Adrenal gland (tissue), 12 donors: ENCODE measurements around the gene RFX8. TPM values are rescaled to one million over a fixed set of nuclear protein-coding genes. Genes with fewer than 3 reads are reported as not detected.
"Not testable (repeated sequence)": the region's sequence is repeated elsewhere in the genome, so short reads cannot be mapped to it uniquely, and the experiment has no call there.

Experiments
- DNase-seq, 7 donors: peaks; one replicate each; pipeline ENCODE4 v3.0.0-alpha.2; 2019 to 2020
- H3K27ac ChIP-seq, 5 donors: fragments of 200-600 bp; sonication (generic) in 4 of 5; 1 replicate in 3 of 5; 2 replicates in 2 of 5; pipeline versions ENCODE4 v1.5.1 to v1.8.0; 2016 to 2020; ENCODE audit warnings: mild to moderate bottlenecking in 1 of 5
- H3K27me3 ChIP-seq: fragments of 200-600 bp; 2 replicates; pipeline ENCODE4 v1.8.0; 2021
- H3K36me3 ChIP-seq, 2 donors: fragments of 200-600 bp; replicated peaks in 1 of 2; 1 replicate in 1 of 2; 2 replicates in 1 of 2; pipeline versions ENCODE4 v1.5.1 to v1.8.0; 2018 to 2022
- H3K4me1 ChIP-seq, 2 donors: fragments of 200-600 bp; replicated peaks in 1 of 2; 1 replicate in 1 of 2; 2 replicates in 1 of 2; pipeline versions ENCODE4 v1.5.1 to v1.8.0; 2018 to 2021
- H3K4me3 ChIP-seq, 4 donors: fragments of 200-600 bp; sonication (generic) in 3 of 4; one replicate each; pipeline ENCODE4 v1.5.1; 2016 to 2018
- H3K9me3 ChIP-seq, 3 donors: fragments of 200-600 bp; sonication (generic) in 1 of 3; replicated peaks in 1 of 3; 1 replicate in 2 of 3; 2 replicates in 1 of 3; pipeline versions ENCODE4 v1.5.1 to v1.8.0; 2016 to 2021
- CTCF ChIP-seq, 6 experiments: fragments of 450-650 bp in 4 of 6; fragments of 200-600 bp in 2 of 6; sonication (generic) in 1 of 6; IDR thresholded peaks; 1 replicate in 5 of 6; 2 replicates in 1 of 6; pipeline versions ENCODE4 v1.5.1 to v1.8.0; 2016 to 2021; ENCODE audit warnings: antibody characterized with exemption in 6 of 6, mild to moderate bottlenecking in 2 of 6, moderate library complexity in 1 of 6
- POLR2A ChIP-seq, 2 donors: fragments of 450-650 bp; IDR thresholded peaks; one replicate each; pipeline ENCODE4 v1.6.1; 2017; ENCODE audit warnings: antibody characterized with exemption in 2 of 2, mild to moderate bottlenecking in 2 of 2, moderate library complexity in 1 of 2
- WGBS, 4 donors: extraction: QIAGEN DNeasy Blood & Tissue Kit in 2 of 4; methylation state at CpG; one replicate each; pipeline versions ENCODE4 v1.1.5 to v1.1.7; 2013 to 2017; 5-methylcytosine and 5-hydroxymethylcytosine counted together
- intact Hi-C, 2 donors: fragments of 100-400 bp; cut with DNase I; formaldehyde crosslinking; loops; one replicate each; pipeline versions ENCODE4 v1.14.1 to v1.15.0; 2022 to 2023
- polyA plus RNA-seq, 3 donors: library from polyadenylated mRNA; stranded (reverse); fragments of 200-250 nt in 2 of 3; fragments of 350-450 nt in 1 of 3; fragmentation: Illumina TruSeq in 1 of 3; extraction: RNeasy Lipid Tissue Mini Kit (QIAGEN cat#74804) in 1 of 3; gene quantifications; one replicate each; pipeline ENCODE4 v1.2.3, GENCODE V29; 2013 to 2014
- total RNA-seq, 9 donors: library from RNA; depleted of rRNA in 4 of 9; stranded (reverse); fragments of >200 nt in 4 of 9; fragments of 120-200 nt in 1 of 9; fragmentation: NEBNext Ultra II Directional in 1 of 9; extraction: Animal tissue kit (Norgen Biotek cat#: 25700) in 1 of 9; gene quantifications; one replicate each; pipeline versions ENCODE4 v1.1.0 to v1.2.4, GENCODE V29; 2013 to 2023
- donor health status: healthy with polysubstance abuse.
- donor health status: Bipolar disorder and iron deficiency.
- donor health status: DM: yes; HTN: yes; CAD: no.
- donor health status: DM: no; HTN: no; CAD: no.
- donor health status: DM: no; HTN: no; CAD: no.
- donor health status: DM: yes; HTN: yes; CAD: no.

RFX8 gene
- total and polyA plus RNA-seq, 12 donors: 0.14 to 21.8 (median 0.74) TPM; not detected in 4

DNA sequence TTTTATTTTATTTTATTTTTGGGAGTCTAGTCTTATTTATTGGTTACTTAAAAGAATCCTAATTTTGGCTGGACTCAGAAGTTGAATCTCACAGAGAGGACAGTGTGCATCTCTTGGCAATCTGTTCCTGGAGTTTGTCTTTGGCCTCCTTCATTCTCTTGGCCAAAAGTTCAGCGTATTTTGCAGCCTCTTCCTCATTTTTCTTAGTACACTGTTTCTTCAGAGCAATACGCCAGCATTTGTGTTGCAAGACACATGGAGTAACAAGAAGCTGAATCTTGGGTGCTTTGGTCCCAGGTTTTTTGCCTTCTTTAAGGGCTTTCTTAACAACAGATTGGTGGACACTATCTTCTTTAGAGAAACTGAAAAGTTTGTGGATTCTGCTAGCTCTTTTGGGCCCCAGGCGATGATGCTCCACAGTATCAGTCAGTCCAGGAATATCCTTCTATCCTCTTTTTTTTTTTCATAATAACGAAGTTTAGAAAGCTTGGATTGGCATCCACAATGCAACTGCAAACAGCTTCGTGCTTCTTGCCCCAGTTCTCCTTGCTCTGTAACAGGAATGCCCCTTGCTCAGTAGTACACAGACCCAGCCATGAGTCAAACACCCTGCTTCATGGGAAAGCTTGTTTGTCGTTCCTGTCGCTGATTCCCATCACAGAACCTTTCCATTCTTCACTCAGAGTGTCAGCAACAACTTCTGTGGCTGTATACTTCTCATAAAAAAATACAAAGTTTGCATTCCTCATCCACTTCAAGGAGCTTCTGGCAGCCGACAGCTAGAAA is 34.8 kb upstream of the RFX8 start:
- 61 to 71% (median 66%) methylated on average over 8 of the region's 8 CpGs for WGBS, 4 donors
- no peaks in the 10 kb centered on the region for H3K4me1 ChIP-seq
- no peaks in the 10 kb centered on the region for H3K27me3 ChIP-seq
- intact Hi-C loops: no loop called here
- no peak overlapping the region for H3K4me3 ChIP-seq
- no peaks in the 10 kb centered on the region for H3K36me3 ChIP-seq
- H3K9me3 ChIP-seq: no peaks in the 10 kb centered on the region
- peak in 2 of 7 donors; percentile 21 to 26 for DNase-seq
- TF ChIP-seq CTCF (IDR thresholded peaks at IDR 0.05) (no peak), POLR2A (IDR thresholded peaks at IDR 0.05) (no peak)
- H3K27ac ChIP-seq: peak overlapping the region in 2 of 5 donors; percentile 17 to 58

DNA sequence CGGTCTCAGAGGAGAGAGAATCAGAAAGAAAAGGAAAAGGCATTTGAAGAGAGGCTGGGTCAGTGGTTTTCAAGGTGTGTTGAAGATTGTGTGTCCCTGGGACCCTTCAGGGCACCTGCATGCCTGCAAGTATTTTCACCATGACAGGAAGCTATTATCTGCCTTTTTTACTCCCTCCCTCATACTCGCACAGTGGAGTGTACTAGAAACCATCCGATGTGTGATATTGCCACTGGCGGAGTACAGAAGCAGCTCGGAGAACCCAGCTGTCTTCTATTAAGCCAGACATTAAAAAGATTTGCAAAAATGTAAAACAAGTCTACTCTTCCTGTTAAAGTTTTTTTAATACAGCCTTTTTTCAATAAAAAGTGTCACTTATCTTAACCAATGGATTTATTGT is 33.7 kb upstream of the RFX8 start:
- TF ChIP-seq CTCF (IDR thresholded peaks at IDR 0.05) (no peak), POLR2A (IDR thresholded peaks at IDR 0.05) (no peak)
- Histone ChIP-seq H3K4me1 (no peaks in the 10 kb centered on the region), H3K9me3 (no peaks in the 10 kb centered on the region), H3K27me3 (no peaks in the 10 kb centered on the region), H3K36me3 (no peaks in the 10 kb centered on the region), H3K27ac (peak overlapping the region in 1 of 5 donors; percentile 11), H3K4me3 (no peak overlapping the region)
- WGBS, 4 donors: 74 to 89% (median 78%) methylated on average over 5 of the region's 5 CpGs
- DNase-seq: no peak
- intact Hi-C loops: no loop called here

DNA sequence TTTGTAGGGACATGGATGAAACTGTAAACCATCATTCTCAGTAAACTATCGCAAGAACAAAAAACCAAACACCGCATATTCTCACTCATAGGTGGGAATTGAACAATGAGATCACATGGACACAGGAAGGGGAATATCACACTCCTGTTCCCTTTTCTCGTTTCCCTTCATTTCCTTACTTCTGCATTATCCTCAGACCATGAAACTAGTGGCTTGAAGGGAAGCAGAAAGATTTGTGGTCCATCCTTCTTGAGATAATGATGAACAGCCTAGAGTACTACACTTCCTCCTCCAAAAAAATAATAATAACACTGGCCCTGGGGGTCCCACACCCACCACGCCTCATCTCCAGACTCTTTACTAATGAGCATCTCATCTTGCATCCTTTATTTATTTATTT is 30.4 kb upstream of the RFX8 start:
- H3K4me1 ChIP-seq, intact Hi-C loops, H3K4me3 ChIP-seq, H3K27ac ChIP-seq, H3K36me3 ChIP-seq, H3K27me3 ChIP-seq, DNase-seq, H3K9me3 ChIP-seq: not testable (repeated sequence)
- WGBS, 4 donors: 89 to 93% (median 91%) methylated on average over 3 to 4 of the region's 4 CpGs

DNA sequence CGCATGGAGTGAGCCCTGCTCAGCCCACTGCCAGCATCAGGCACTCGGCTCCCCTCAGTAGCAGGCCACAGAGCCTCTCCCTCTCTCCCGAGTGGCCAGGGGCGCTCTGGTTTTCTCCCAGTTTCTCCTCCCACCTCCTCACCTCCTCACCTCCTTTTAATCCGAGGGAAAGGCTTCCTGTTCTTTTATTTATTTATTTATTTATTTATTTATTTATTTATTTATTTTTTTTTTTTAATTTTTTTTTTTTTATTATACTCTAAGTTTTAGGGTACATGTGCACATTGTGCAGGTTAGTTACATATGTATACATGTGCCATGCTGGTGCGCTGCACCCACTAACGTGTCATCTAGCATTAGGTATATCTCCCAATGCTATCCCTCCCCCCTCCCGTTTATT is 29.8 kb upstream of the RFX8 start:
- H3K36me3 ChIP-seq, H3K27ac ChIP-seq, H3K27me3 ChIP-seq, H3K4me3 ChIP-seq, H3K9me3 ChIP-seq, DNase-seq, intact Hi-C loops, H3K4me1 ChIP-seq: not testable (repeated sequence)
- WGBS, 4 donors: 75 to 90% (median 79%) methylated on average over 7 to 8 of the region's 8 CpGs

GRCh38 chr2:101502095-101502494 is 27.2 kb upstream of the RFX8 start:
- TF ChIP-seq CTCF (IDR thresholded peaks at IDR 0.05) (no peak), POLR2A (IDR thresholded peaks at IDR 0.05) (no peak)
- Histone ChIP-seq H3K36me3 (no peaks in the 10 kb centered on the region), H3K27me3 (no peaks in the 10 kb centered on the region), H3K27ac (no peak overlapping the region), H3K9me3 (no peaks in the 10 kb centered on the region), H3K4me1 (no peaks in the 10 kb centered on the region), H3K4me3 (no peak overlapping the region)
- intact Hi-C loops: no loop called here
- no peak for DNase-seq
- WGBS, 4 donors: 71 to 91% (median 77%) methylated on average over 3 to 5 of the region's 5 CpGs
